MM.1S (cell line): ENCODE measurements around the gene MALRD1.

ENCODE experiments used
- DNase-seq: peaks from one replicate; pipeline ENCODE4 v3.0.0-alpha.2; 2015
- H2AFZ ChIP-seq: fragments of 300-600 bp; sonication (generic); 2 replicates; pipeline ENCODE4 v1.6.0; 2016; ENCODE audit warnings: antibody characterized with exemption, low read length
- H3F3A ChIP-seq: fragments of 300-600 bp; sonication (generic); 2 replicates; pipeline ENCODE4 v1.6.1; 2016; ENCODE audit warnings: mild to moderate bottlenecking, antibody characterized with exemption, low read length, moderate library complexity, mixed read lengths; ENCODE audit not compliant: insufficient read depth
- H3K27ac ChIP-seq: fragments of 300-600 bp; sonication (generic); 2 replicates; pipeline ENCODE4 v1.5.1; 2016; ENCODE audit warnings: mild to moderate bottlenecking, low read length
- H3K27me3 ChIP-seq: fragments of 300-600 bp; sonication (generic); replicated peaks from 2 replicates; pipeline ENCODE4 v1.6.0; 2016; ENCODE audit warnings: low read length; ENCODE audit not compliant: insufficient read depth
- H3K36me3 ChIP-seq: fragments of 300-600 bp; sonication (generic); replicated peaks from 2 replicates; pipeline ENCODE4 v1.6.1; 2016; ENCODE audit warnings: mild to moderate bottlenecking, low read length, mixed read lengths; ENCODE audit not compliant: insufficient read depth
- H3K4me1 ChIP-seq: fragments of 300-600 bp; sonication (generic); 2 replicates; pipeline ENCODE4 v1.6.1; 2016; ENCODE audit warnings: low read length, mixed read lengths
- H3K4me2 ChIP-seq: fragments of 300-600 bp; sonication (generic); 2 replicates; pipeline ENCODE4 v1.6.0; 2016; ENCODE audit warnings: low read depth, low read length
- H3K4me3 ChIP-seq: fragments of 300-600 bp; sonication (generic); 2 replicates; pipeline ENCODE4 v1.5.1; 2016; ENCODE audit warnings: low read length, mixed read lengths
- H3K79me2 ChIP-seq: fragments of 300-600 bp; sonication (generic); 2 replicates; pipeline ENCODE4 v1.6.1; 2016; ENCODE audit warnings: mixed run types, low read length, mixed read lengths
- H3K9ac ChIP-seq: fragments of 300-600 bp; sonication (generic); 2 replicates; pipeline ENCODE4 v1.6.1; 2016; ENCODE audit warnings: low read length, mixed read lengths
- H3K9me2 ChIP-seq: fragments of 300-600 bp; sonication (generic); replicated peaks from 2 replicates; pipeline ENCODE4 v1.6.1; 2016; ENCODE audit warnings: mild to moderate bottlenecking, low read length, mixed read lengths; ENCODE audit not compliant: insufficient read depth
- H3K9me3 ChIP-seq: fragments of 300-600 bp; sonication (generic); replicated peaks from 2 replicates; pipeline ENCODE4 v1.6.1; 2016; ENCODE audit warnings: mild to moderate bottlenecking, low read length, mixed read lengths; ENCODE audit not compliant: insufficient read depth
- H4K20me1 ChIP-seq: fragments of 300-600 bp; sonication (generic); 2 replicates; pipeline ENCODE4 v1.6.1; 2016; ENCODE audit warnings: mild to moderate bottlenecking, low read length, moderate library complexity, mixed read lengths; ENCODE audit not compliant: insufficient read depth
- CTCF ChIP-seq: fragments of 300-600 bp; sonication (generic); IDR thresholded peaks from 2 replicates; pipeline ENCODE4 v1.5.1; 2016; ENCODE audit warnings: antibody characterized with exemption, low read length, mixed read lengths
- EZH2 ChIP-seq: fragments of 300-600 bp; sonication (generic); optimal IDR thresholded peaks from 2 replicates; pipeline ENCODE3; 2017; ENCODE audit warnings: low read depth, mild to moderate bottlenecking, antibody characterized with exemption, low read length, mixed read lengths
- EZH2phosphoT487 ChIP-seq: fragments of 300-600 bp; sonication (generic); IDR thresholded peaks from 2 replicates; pipeline ENCODE4 v1.6.1; 2018; ENCODE audit warnings: antibody characterized with exemption, low read length

The MALRD1 gene

GRCh38 chr10:19021162-19021561 is 27.4 kb upstream of the MALRD1 start:
- Histone ChIP-seq H3K9me2 (no peaks in the 10 kb centered on the region), H3K36me3 (no peaks in the 10 kb centered on the region), H3K27me3 (no peaks in the 10 kb centered on the region), H3K79me2 (no peaks in the 10 kb centered on the region), H3K27ac (no peak overlapping the region), H3F3A (no peaks in the 10 kb centered on the region), H4K20me1 (no peaks in the 10 kb centered on the region), H3K4me2 (no peak overlapping the region), H2AFZ (no peak overlapping the region), H3K9ac (no peak overlapping the region), H3K4me3 (no peak overlapping the region), H3K4me1 (no peaks in the 10 kb centered on the region), H3K9me3 (no peaks in the 10 kb centered on the region)
- no peak for DNase-seq
- no peak for TF ChIP-seq EZH2
- TF ChIP-seq CTCF = no peak
- no peak for TF ChIP-seq EZH2phosphoT487

GRCh38 chr10:19024611-19025010 is 24.0 kb upstream of the MALRD1 start:
- Histone ChIP-seq H3K36me3 (no peaks in the 10 kb centered on the region), H3K9me3 (no peaks in the 10 kb centered on the region)
- no peak for DNase-seq

DNA sequence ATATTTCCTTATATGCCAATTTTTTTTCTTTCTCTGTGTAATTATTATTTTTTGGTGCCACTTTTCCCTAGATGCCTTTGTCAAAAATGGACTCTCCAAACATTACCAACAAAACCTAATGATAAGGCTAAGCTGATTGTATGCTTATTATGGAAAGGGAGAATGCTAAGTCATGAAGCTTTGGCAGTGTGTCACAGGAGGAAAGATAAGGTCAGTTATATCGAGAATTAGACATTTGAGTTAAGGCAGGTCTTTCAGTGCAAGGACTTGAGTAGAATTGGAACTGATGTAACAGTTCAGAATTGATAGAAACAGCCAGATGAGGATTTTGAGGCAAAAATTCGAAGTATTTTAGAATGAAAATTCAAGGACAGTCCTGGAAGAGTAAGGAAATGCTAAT is 16.8 kb upstream of the MALRD1 start:
- Histone ChIP-seq H3F3A (no peaks in the 10 kb centered on the region), H2AFZ (no peak overlapping the region), H3K79me2 (no peaks in the 10 kb centered on the region), H3K27ac (no peak overlapping the region), H3K4me3 (no peak overlapping the region), H3K9me3 (no peaks in the 10 kb centered on the region), H3K27me3 (no peaks in the 10 kb centered on the region), H3K9ac (no peak overlapping the region), H3K4me2 (no peak overlapping the region), H3K4me1 (no peaks in the 10 kb centered on the region), H4K20me1 (no peaks in the 10 kb centered on the region), H3K36me3 (no peaks in the 10 kb centered on the region), H3K9me2 (no peaks in the 10 kb centered on the region)
- DNase-seq = no peak
- TF ChIP-seq EZH2 (no peak), EZH2phosphoT487 (no peak), CTCF (no peak)

More at GRCh38 chr10:19024611-19025010, 24.0 kb upstream of the MALRD1 start:
- no peaks in the 10 kb centered on the region for H3K9me2 ChIP-seq
- H3K9ac ChIP-seq = no peak overlapping the region
- H3K27me3 ChIP-seq = no peaks in the 10 kb centered on the region
- H3K79me2 ChIP-seq = no peaks in the 10 kb centered on the region
- no peaks in the 10 kb centered on the region for H3F3A ChIP-seq
- TF ChIP-seq CTCF (no peak), EZH2 (no peak), EZH2phosphoT487 (no peak)
- H3K4me2 ChIP-seq = no peak overlapping the region
- no peak overlapping the region for H3K4me3 ChIP-seq
- no peak overlapping the region for H3K27ac ChIP-seq
- no peaks in the 10 kb centered on the region for H3K4me1 ChIP-seq
- no peak overlapping the region for H2AFZ ChIP-seq
- no peaks in the 10 kb centered on the region for H4K20me1 ChIP-seq
